Purkinje cell (primary cell): ENCODE results near the gene SMYD4. TPM values are rescaled to one million over a fixed set of nuclear protein-coding genes. Genes with fewer than 3 reads are reported as not detected.

ENCODE experiments used
- polyA plus RNA-seq: library from polyadenylated mRNA; unstranded; fragments of >200 nt; fragmentation: Nextera tagmentation; gene quantifications from 2 replicates; pipeline ENCODE4 v1.2.1, GENCODE V29; 2014

The SMYD4 gene, protein sequence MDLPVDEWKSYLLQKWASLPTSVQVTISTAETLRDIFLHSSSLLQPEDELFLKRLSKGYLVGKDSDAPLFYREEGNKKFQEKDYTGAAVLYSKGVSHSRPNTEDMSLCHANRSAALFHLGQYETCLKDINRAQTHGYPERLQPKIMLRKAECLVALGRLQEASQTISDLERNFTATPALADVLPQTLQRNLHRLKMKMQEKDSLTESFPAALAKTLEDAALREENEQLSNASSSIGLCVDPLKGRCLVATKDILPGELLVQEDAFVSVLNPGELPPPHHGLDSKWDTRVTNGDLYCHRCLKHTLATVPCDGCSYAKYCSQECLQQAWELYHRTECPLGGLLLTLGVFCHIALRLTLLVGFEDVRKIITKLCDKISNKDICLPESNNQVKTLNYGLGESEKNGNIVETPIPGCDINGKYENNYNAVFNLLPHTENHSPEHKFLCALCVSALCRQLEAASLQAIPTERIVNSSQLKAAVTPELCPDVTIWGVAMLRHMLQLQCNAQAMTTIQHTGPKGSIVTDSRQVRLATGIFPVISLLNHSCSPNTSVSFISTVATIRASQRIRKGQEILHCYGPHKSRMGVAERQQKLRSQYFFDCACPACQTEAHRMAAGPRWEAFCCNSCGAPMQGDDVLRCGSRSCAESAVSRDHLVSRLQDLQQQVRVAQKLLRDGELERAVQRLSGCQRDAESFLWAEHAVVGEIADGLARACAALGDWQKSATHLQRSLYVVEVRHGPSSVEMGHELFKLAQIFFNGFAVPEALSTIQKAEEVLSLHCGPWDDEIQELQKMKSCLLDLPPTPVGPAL
- polyA plus RNA-seq: 2.8 and 3.3 TPM in 2 replicates

DNA sequence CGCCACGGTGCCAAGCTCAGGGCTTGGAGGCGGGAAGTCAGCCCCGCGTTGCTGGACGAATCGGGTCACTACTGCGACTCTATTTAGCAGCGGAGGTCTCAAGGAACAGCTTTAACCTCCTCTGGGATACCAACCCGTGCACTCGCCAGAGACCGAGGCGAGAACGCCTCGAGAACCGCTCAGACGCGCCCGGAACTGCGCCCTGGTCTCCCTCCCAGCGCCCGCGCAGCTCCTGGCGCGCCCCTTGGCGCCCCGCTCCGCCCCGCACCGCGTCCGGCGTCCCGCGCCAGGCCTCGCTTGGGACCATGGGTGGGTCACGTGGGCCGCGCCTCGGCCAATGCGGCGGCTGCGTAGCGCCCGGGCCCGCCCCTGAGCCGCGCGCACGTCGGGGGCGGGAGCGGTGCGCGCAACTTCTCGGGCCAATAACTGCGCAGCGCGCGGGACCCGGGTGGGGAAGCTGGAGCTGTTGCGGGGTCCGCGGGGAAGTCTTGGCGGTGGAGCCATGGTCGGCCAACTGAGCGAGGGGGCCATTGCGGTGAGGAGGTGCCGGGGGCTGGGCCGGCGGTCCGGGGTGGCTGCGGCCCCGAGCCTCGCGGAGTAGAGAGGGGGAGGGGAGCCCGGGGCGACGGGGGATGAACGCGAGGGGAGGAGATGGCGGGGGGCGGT lies at the start of gene SMYD4, which contains the start of gene RPA1:
Gene SMYD4, minus strand, starts transcription at position 311 of the 666 bp plus-strand sequence. CDS start 1,908 bp downstream, outside the sequence.
Gene RPA1, plus strand, starts transcription at position 414 of the 666 bp plus-strand sequence. Its CDS starts 89 bp downstream, at position 503.

GRCh38 chr17:1742371-1743087 lies 87.2 kb downstream of the SMYD4 start, which contains the start of gene SERPINF2:
Gene SERPINF2, plus strand, starts transcription at chr17:1742871. Its CDS starts 2,125 bp downstream, at chr17:1744996.

Other genes with a start within 250 kb of the SMYD4 start
- gene SLC43A2, start 201.1 kb downstream of the SMYD4 start, polyA plus RNA-seq: 1.2 and 1.3 TPM in 2 replicates
- 0.31 and 0.45 TPM in 2 replicates for gene SCARF1, start 184.2 kb downstream of the SMYD4 start, polyA plus RNA-seq
- 11.1 and 20.5 TPM in 2 replicates for gene RILP, start 180.0 kb downstream of the SMYD4 start, polyA plus RNA-seq
- 135 and 164 TPM in 2 replicates for gene PRPF8, start 145.0 kb downstream of the SMYD4 start, polyA plus RNA-seq
- gene TLCD2, start 119.5 kb downstream of the SMYD4 start, polyA plus RNA-seq: 0.06 and 0.22 TPM in 2 replicates
- gene WDR81, start 105.2 kb downstream of the SMYD4 start, polyA plus RNA-seq: not detected in 2 replicates
- gene SERPINF2, start 87.0 kb downstream of the SMYD4 start, polyA plus RNA-seq: not detected in 2 replicates
- gene SERPINF1, start 67.8 kb downstream of the SMYD4 start, polyA plus RNA-seq: 5.6 and 32.9 TPM in 2 replicates
- gene RPA1, start 103 bp upstream of the SMYD4 start, polyA plus RNA-seq: 29.7 and 35.8 TPM in 2 replicates
- 0.43 and 2.0 TPM in 2 replicates for gene RTN4RL1, start 195.4 kb upstream of the SMYD4 start, polyA plus RNA-seq
- gene DPH1, start 200.3 kb upstream of the SMYD4 start, polyA plus RNA-seq: 3.1 and 22.5 TPM in 2 replicates
- gene OVCA2, start 212.1 kb upstream of the SMYD4 start, polyA plus RNA-seq: 2.9 and 6.5 TPM in 2 replicates
- not detected in 2 replicates for gene HIC1, start 225.2 kb upstream of the SMYD4 start, polyA plus RNA-seq